ENCODE data around the gene CCL26. TPM values are rescaled to one million over a fixed set of nuclear protein-coding genes. Genes with fewer than 3 reads are reported as not detected.

CCL26 gene
- total and polyA plus RNA-seq, 8 donors: 0.25 to 0.58 (median 0.36) TPM; not detected in 3

DNA sequence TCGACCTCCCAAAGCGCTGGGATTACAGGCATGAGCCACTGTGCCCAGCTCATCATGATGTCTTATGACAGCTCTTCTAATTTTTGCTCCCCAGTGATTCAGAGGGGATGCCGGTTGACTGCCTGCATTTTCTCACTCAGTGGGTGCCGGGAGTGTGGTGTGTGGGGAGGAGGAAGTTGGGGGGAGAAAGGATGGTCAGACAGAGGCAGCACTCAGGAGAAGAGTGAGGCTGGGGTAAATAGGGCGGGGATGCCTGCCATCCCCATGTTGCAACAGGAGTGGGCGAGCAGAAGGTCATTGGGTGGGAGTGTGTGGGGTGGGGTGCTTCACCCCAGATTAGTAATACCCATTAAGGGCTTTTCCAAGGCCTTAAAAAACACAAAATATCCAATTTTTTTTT lies 45.1 kb upstream of the CCL26 start:
- no peaks in the 10 kb centered on the region for H3K27me3 ChIP-seq
- H3K4me1 ChIP-seq: peaks cover 0 to 15% of the 10 kb centered on the region in 2 donors
- no peak for TF ChIP-seq CTCF (IDR thresholded peaks at IDR 0.05)
- ATAC-seq (peak; percentile 45), DNase-seq (no peak)
- no peak overlapping the region for H3K27ac ChIP-seq
- no peaks in the 10 kb centered on the region for H3K9me3 ChIP-seq
- no peak overlapping the region for H3K4me3 ChIP-seq
- intact Hi-C loops (cut with DNase I): no loop called here
- H3K36me3 ChIP-seq: no peaks in the 10 kb centered on the region

- no peaks in the 10 kb centered on the region for H3K36me3 ChIP-seq
- ATAC-seq (no peak), DNase-seq (no peak)
- TF ChIP-seq CTCF (IDR thresholded peaks at IDR 0.05): no peak
- intact Hi-C loops (cut with DNase I): no loop called here
- no peaks in the 10 kb centered on the region for H3K9me3 ChIP-seq
- H3K4me3 ChIP-seq: no peak overlapping the region
- H3K27ac ChIP-seq: no peak overlapping the region
- no peaks in the 10 kb centered on the region for H3K27me3 ChIP-seq
- H3K4me1 ChIP-seq: peaks cover 0 to 15% of the 10 kb centered on the region in 2 donors
These were observed 43.5 kb upstream of the CCL26 start for GRCh38 chr7:75815418-75816064.

GRCh38 chr7:75814407-75814947 lies 42.5 kb upstream of the CCL26 start:
- DNase-seq (no peak), ATAC-seq (no peak)
- TF ChIP-seq CTCF (IDR thresholded peaks at IDR 0.05): no peak
- H3K4me1 ChIP-seq: peaks cover 0 to 13% of the 10 kb centered on the region in 2 donors
- H3K27me3 ChIP-seq: no peaks in the 10 kb centered on the region
- no peak overlapping the region for H3K4me3 ChIP-seq
- H3K27ac ChIP-seq: no peak overlapping the region
- H3K9me3 ChIP-seq: no peaks in the 10 kb centered on the region
- no peaks in the 10 kb centered on the region for H3K36me3 ChIP-seq
- intact Hi-C loops (cut with DNase I): no loop called here

DNA sequence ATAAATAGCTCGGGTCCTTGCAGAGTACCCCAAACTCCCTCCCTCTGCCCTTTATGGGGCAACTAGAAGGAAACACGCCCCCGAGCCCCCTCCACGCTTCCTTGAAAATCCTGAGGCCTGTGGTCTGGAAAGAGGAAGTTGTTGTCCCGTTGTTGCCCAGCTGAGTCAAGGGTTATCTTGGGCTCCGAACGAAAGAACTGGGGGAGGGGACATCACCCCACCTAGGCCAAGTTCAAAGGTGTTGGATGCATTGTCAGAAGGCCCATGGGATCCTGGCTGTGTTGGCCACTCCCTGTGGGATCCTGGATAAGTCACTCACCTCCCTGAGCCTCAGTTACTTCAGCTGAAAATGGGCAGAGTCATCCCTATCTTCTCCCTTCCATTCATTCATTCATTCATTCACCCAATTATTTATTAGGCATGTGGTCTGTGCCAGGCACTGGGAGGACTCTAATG lies 41.8 kb upstream of the CCL26 start, which contains the start of gene CCL24:
Gene CCL24 (minus strand): TSS at position 26 of the 456 bp plus-strand sequence. CDS start 91 bp downstream, outside the sequence.
- ATAC-seq (peak; percentile 42), DNase-seq (peak in 1 of 4 donors; percentile 46)
- no peak within 1 kb of the TSS for H3K27ac ChIP-seq
- no peaks in the 10 kb centered on the region for H3K27me3 ChIP-seq
- intact Hi-C loops (cut with DNase I): no loop called here
- no peaks in the 10 kb centered on the region for H3K36me3 ChIP-seq
- no peaks in the 10 kb centered on the region for H3K9me3 ChIP-seq
- H3K4me1 ChIP-seq: peaks cover 0 to 9% of the 10 kb centered on the region in 2 donors
- no peak within 1 kb of the TSS for H3K4me3 ChIP-seq
- TF ChIP-seq CTCF (IDR thresholded peaks at IDR 0.05): no peak

DNA sequence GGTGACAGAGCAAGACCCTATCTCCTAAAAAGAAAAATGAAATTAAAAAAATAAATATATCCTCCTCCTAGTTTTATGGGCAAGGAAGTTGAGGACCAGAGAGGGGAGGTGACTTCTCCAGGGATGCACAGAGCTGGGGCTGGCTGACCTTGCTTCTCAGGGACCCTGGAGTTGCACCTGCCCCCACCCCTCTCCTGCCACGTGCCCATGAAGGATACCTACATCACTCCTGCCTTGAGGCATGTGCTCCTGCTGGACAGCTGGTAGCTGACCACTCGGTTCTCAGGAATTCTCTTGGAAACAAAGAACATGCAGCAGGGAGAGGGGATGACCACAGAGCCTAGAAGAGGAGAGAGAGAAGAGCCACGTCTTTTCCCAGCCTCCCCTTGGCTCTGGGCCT lies 41.1 kb upstream of the CCL26 start:
- no peaks in the 10 kb centered on the region for H3K9me3 ChIP-seq
- H3K4me1 ChIP-seq: peaks cover 0 to 6% of the 10 kb centered on the region in 2 donors
- no peak overlapping the region for H3K27ac ChIP-seq
- no peak for TF ChIP-seq CTCF (IDR thresholded peaks at IDR 0.05)
- intact Hi-C loops (cut with DNase I): no loop called here
- no peak for DNase-seq
- no peaks in the 10 kb centered on the region for H3K27me3 ChIP-seq
- no peak overlapping the region for H3K4me3 ChIP-seq
- no peaks in the 10 kb centered on the region for H3K36me3 ChIP-seq
- no peak for ATAC-seq

Data from left lung (tissue), 10 donors.